Psoas muscle (tissue), 8 donors: ENCODE data around the gene SCPEP1. TPM values are rescaled to one million over a fixed set of nuclear protein-coding genes. Genes with fewer than 3 reads are reported as not detected.

Source experiments
- ATAC-seq, 4 donors: fragments of 200-7000 bp; cut with Tn5 transposase; one replicate each; pipeline ENCODE4 v1.9.1; 2020; ENCODE audit warnings: moderate library complexity in 3 of 4, mild to moderate bottlenecking in 2 of 4
- DNase-seq, 2 donors: peaks; one replicate each; pipeline ENCODE4 v3.0.0-alpha.2; 2020
- H3K27ac ChIP-seq: fragments of 200-600 bp; one replicate; pipeline ENCODE4 v1.8.0; 2022
- H3K27me3 ChIP-seq, 3 donors: fragments of 200-600 bp in 1 of 3; one replicate each; pipeline versions ENCODE4 v1.6.1 to v1.8.0; 2013 to 2022; ENCODE audit warnings: low read length in 2 of 3, mild to moderate bottlenecking in 2 of 3, moderate library complexity in 1 of 3; ENCODE audit not compliant: insufficient read depth in 3 of 3
- H3K36me3 ChIP-seq, 2 donors: fragments of 200-600 bp in 1 of 2; one replicate each; pipeline versions ENCODE4 v1.6.1 to v1.8.0; 2013 to 2022; ENCODE audit warnings: low read depth in 1 of 2, mild to moderate bottlenecking in 1 of 2, moderate library complexity in 1 of 2; ENCODE audit not compliant: insufficient read depth in 1 of 2
- H3K4me1 ChIP-seq: fragments of 200-600 bp; one replicate; pipeline ENCODE4 v1.8.0; 2022
- H3K4me3 ChIP-seq: fragments of 200-600 bp; one replicate; pipeline ENCODE4 v1.8.0; 2022; ENCODE audit warnings: mild to moderate bottlenecking
- H3K9me3 ChIP-seq: fragments of 200-600 bp; one replicate; pipeline ENCODE4 v1.8.0; 2022
- CTCF ChIP-seq: fragments of 200-600 bp; IDR thresholded peaks from one replicate; pipeline ENCODE4 v1.8.0; 2022; ENCODE audit warnings: antibody characterized with exemption
- WGBS, 3 donors: extraction: QIAGEN DNeasy Blood & Tissue Kit; methylation state at CpG; one replicate each; pipeline versions ENCODE4 v1.1.6 to v1.1.7; 2013; 5-methylcytosine and 5-hydroxymethylcytosine counted together
- intact Hi-C, 2 donors: fragments of 100-400 bp; cut with DNase I; formaldehyde crosslinking; loops; one replicate each; pipeline versions ENCODE4 v1.11.0 to v1.14.2; 2022
- polyA plus RNA-seq, 3 donors: library from polyadenylated mRNA; stranded (reverse); fragments of 200-250 nt; gene quantifications; one replicate each; pipeline ENCODE4 v1.2.3, GENCODE V29; 2013
- total RNA-seq, 4 donors: library from RNA; stranded (reverse); fragmentation: NEBNext Ultra II Directional in 2 of 4; extraction: Animal tissue kit (Norgen Biotek cat#: 25700) in 2 of 4; gene quantifications; one replicate each; pipeline versions ENCODE4 v1.2.1 to v1.2.4, GENCODE V29; 2021 to 2023
- donor health status: healthy with polysubstance abuse.
- donor health status: DM: no; HTN: no; CAD: no; lungs with moderate emphysema.
- donor health status: Bipolar disorder and iron deficiency.
- donor health status: healthy.
- donor health status: DM: yes; HTN: yes; CAD: no.
- donor health status: DM: no; HTN: no; CAD: no.
- donor health status: DM: no; HTN: no; CAD: no.
- donor health status: DM: yes; HTN: yes; CAD: no.

SCPEP1 gene
- total and polyA plus RNA-seq, 7 donors: 5.8 to 33.1 (median 12.2) TPM

DNA sequence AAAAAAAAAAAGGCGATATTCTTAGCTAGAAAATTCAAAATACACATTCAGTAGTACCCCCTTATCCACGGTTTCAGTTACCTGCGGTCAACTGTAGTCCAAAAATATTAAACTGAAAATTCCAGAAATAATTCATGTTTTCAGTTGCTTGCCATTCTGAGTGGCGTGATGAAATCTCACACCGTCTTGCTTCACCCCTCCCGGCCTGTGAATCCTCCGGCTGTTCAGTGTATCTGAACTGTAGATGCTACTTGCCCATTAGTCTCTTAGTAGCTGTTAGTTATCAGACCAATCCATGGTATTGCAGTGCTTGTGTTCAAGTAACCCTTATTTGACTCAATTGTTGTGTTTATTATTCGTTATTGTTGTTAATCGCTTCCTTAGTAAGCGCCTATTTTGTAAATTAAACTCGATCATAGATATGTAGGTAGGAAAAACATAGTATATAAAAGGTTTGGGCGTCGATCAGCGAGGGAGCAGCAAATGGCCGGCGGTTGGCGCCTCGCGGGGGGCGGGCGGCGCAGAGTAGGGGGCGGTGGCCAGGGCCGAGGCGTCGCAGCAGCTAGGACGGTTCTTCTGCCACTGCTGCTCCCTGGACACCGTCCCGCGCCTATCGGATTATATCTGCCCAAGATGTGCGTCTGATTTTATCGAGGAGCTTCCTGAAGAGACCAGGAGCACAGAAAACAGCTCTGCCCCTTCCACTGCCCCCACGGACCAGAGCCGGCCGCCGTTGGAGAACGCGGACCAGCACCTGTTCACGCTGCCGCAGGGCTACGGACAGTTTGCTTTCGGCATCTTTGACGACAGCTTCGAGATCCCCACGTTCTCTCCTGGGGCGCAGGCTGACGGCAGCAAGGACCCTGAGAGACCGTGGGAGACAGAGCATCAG, 67.3 kb downstream of the SCPEP1 start:
- peak; percentile 14 to 60 (median 22) for ATAC-seq
- Histone ChIP-seq H3K4me3 (peak overlapping the region; percentile 62), H3K9me3 (no peaks in the 10 kb centered on the region), H3K27ac (no peak overlapping the region), H3K27me3 (peaks cover 0 to 10% (median 0%) of the 10 kb centered on the region in 3 donors), H3K36me3 (no peaks in the 10 kb centered on the region), H3K4me1 (peaks cover 4% of the 10 kb centered on the region)
- WGBS, 3 donors: 25 to 33% (median 26%) methylated on average over 48 to 49 of the region's 49 CpGs
- peak in 1 of 2 donors; percentile 52 for DNase-seq
- no peak for TF ChIP-seq CTCF
- intact Hi-C loops: loop anchor here in 1 of 2 donors (5.0 kb wide), 1 partner anchor 38 kb away; no protein-coding TSS in a partner anchor

- H3K36me3 ChIP-seq: no peaks in the 10 kb centered on the region
- peak overlapping the region; percentile 62 for H3K4me3 ChIP-seq
- H3K27me3 ChIP-seq: peaks cover 0 to 10% (median 0%) of the 10 kb centered on the region in 3 donors
- no peak for TF ChIP-seq CTCF
- ATAC-seq: peak; percentile 74 to 90 (median 86)
- DNase-seq: peak; percentile 36 to 67
- peak overlapping the region; percentile 21 for H3K27ac ChIP-seq
- H3K9me3 ChIP-seq: no peaks in the 10 kb centered on the region
- intact Hi-C loops: no loop called here
- H3K4me1 ChIP-seq: peaks cover 5% of the 10 kb centered on the region
- 9 to 13% (median 11%) methylated on average over 67 to 69 of the region's 69 CpGs for WGBS, 3 donors
These were observed 68.2 kb downstream of the SCPEP1 start for GRCh38 chr17:57045868-57046704.

DNA sequence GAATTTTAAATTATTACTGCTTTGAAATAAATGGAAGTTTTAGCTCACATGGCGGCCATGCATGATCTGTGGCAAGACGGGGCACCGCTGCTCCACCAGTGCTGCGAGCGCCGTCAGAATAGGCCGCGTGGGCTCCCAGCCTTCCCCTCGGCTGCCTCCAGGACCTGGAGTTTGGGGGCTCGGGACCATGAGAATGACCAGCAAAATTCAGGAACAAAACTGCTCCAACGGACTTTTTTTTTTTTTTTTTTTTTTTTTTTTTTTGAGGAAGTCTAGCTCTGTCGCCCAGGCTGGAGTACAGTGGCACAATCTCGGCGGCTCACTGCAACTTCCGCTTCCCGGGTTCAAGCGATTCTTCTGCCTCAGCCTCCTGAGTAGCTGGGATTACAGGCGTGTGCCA, 68.8 kb downstream of the SCPEP1 start:
- H3K27me3 ChIP-seq: peaks cover 0 to 10% (median 0%) of the 10 kb centered on the region in 3 donors
- H3K27ac ChIP-seq: no peak overlapping the region
- 85 to 91% (median 86%) methylated on average over 18 of the region's 18 CpGs for WGBS, 3 donors
- H3K36me3 ChIP-seq: no peaks in the 10 kb centered on the region
- H3K4me1 ChIP-seq: peaks cover 5% of the 10 kb centered on the region
- H3K9me3 ChIP-seq: no peaks in the 10 kb centered on the region
- ATAC-seq (no peak), DNase-seq (peak; percentile 23 to 51)
- H3K4me3 ChIP-seq: peak overlapping the region; percentile 62
- intact Hi-C loops: no loop called here
- no peak for TF ChIP-seq CTCF

DNA sequence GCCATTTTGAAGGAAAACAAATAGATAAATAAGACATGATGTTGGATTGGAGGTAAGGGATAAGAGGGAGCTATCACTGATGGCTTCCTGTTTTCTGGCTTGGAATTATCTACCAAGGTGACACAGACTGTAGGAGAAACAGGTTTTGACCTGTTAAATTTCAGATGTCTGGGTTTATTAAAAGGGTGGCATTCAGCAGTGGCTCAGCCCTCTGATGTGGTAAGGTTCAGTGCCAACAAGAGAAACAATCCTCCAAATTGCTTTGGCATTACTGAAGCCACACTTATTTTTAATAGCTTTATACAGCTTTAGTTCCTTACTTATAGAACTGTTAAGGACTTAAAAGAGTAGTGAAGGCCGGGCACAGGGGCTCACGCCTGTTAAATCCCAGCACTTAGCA, 70.2 kb downstream of the SCPEP1 start:
- no peak for DNase-seq

More for the DNA sequence above, 70.2 kb downstream of the SCPEP1 start:
- WGBS, 3 donors: 92 to 97% (median 96%) methylated on average over 2 of the region's 2 CpGs
- Histone ChIP-seq H3K4me1 (peaks cover 15% of the 10 kb centered on the region), H3K4me3 (no peak overlapping the region), H3K36me3 (no peaks in the 10 kb centered on the region), H3K27me3 (peaks cover 0 to 10% (median 0%) of the 10 kb centered on the region in 3 donors), H3K9me3 (no peaks in the 10 kb centered on the region), H3K27ac (no peak overlapping the region)
- intact Hi-C loops: no loop called here
- TF ChIP-seq CTCF: no peak
- no peak for ATAC-seq
